Activated CD8-positive, alpha-beta T cell treated with anti-CD3 and anti-CD28 coated beads, Interleukin-2, amount 10 ng/mL, durations not matched to agents 7 days and 5 days (primary cell): ENCODE data around the gene SUGCT. TPM values are rescaled to one million over a fixed set of nuclear protein-coding genes. Genes with fewer than 3 reads are reported as not detected.
"Not testable (repeated sequence)": the region's sequence is repeated elsewhere in the genome, so short reads cannot be mapped to it uniquely, and the experiment has no call there.

Experiments used
- ATAC-seq: fragments of 150-1000 bp; cut with Tn5 transposase; one replicate; pipeline ENCODE4 v1.10.0; 2021; ENCODE audit warnings: moderate library complexity
- CTCF ChIA-PET: fragments of 350-600 bp; sonication (Branson Sonifier 250); formaldehyde crosslinking; loops from one replicate; lab custom pipeline; 2021; ENCODE audit warnings: antibody characterized with exemption; lab: Charles Lee
- POLR2A ChIA-PET: fragments of 350-600 bp; sonication (Branson Sonifier 250); formaldehyde crosslinking; loops from one replicate; lab custom pipeline; 2021; ENCODE audit warnings: antibody characterized with exemption; lab: Charles Lee
- DNase-seq: peaks from one replicate; pipeline ENCODE4 v3.0.0-alpha.2; 2020
- H3K27ac Mint-ChIP-seq: one replicate; pipeline ENCODE4 v1.8.0; 2021; ENCODE audit warnings: mild to moderate bottlenecking, mixed read lengths
- H3K27me3 Mint-ChIP-seq: one replicate; pipeline ENCODE4 v1.8.0; 2021; ENCODE audit warnings: low read depth, mixed read lengths
- H3K36me3 Mint-ChIP-seq: one replicate; pipeline ENCODE4 v1.8.0; 2021; ENCODE audit warnings: low read depth, mixed read lengths
- H3K4me1 Mint-ChIP-seq: one replicate; pipeline ENCODE4 v1.8.0; 2021; ENCODE audit warnings: low read depth, mixed read lengths
- H3K4me3 Mint-ChIP-seq: one replicate; pipeline ENCODE4 v1.8.0; 2021; ENCODE audit warnings: mild to moderate bottlenecking, mixed read lengths
- H3K9me3 Mint-ChIP-seq: one replicate; pipeline ENCODE4 v1.8.0; 2022; ENCODE audit warnings: mixed read lengths; ENCODE audit not compliant: insufficient read depth
- total RNA-seq, 2 experiments: library from RNA; stranded (reverse); gene quantifications; one replicate each; pipeline ENCODE4 v1.2.3, GENCODE V29; 2021

SUGCT gene
- total RNA-seq, 2 experiments from 2014 or later: 0.44 TPM; not detected in 1

DNA sequence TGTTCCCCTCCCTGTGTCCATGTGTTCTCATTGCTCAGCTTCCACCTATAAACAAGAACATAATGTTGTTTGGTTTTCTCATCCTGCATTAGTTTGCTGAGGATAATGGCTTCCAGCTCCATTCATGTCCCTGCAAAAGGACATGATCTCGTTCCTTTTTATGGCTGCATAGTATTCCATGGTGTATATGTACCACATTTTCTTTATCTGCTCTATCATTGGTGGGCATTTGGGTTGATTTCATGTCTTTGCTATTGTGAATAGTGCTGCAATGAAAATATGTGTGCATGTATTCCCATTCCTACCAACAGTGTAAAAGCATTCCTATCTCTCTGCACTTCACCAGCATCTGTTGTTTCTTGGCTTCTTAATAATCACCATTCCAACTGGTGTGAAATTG is 516.1 kb downstream of the SUGCT start:
- peaks cover 10% of the 10 kb centered on the region for H3K4me1 Mint-ChIP-seq
- H3K27me3 Mint-ChIP-seq, H3K9me3 Mint-ChIP-seq, H3K36me3 Mint-ChIP-seq, H3K4me3 Mint-ChIP-seq, CTCF ChIA-PET, ATAC-seq, POLR2A ChIA-PET, DNase-seq, H3K27ac Mint-ChIP-seq: not testable (repeated sequence)

GRCh38 chr7:40654171-40654570 is 519.4 kb downstream of the SUGCT start:
- H3K27me3 Mint-ChIP-seq: no peaks in the 10 kb centered on the region
- POLR2A ChIA-PET: interaction anchor here (0.7 kb wide), 1 partner anchor 14 kb away, joined by 4 read pairs; no protein-coding TSS in a partner anchor
- H3K36me3 Mint-ChIP-seq: no peaks in the 10 kb centered on the region
- DNase-seq (no peak), ATAC-seq (no peak)
- peaks cover 8% of the 10 kb centered on the region for H3K4me1 Mint-ChIP-seq
- no peak overlapping the region for H3K27ac Mint-ChIP-seq
- CTCF ChIA-PET: no interaction called here
- H3K4me3 Mint-ChIP-seq: no peak overlapping the region
- H3K9me3 Mint-ChIP-seq: peaks cover 6% of the 10 kb centered on the region

DNA sequence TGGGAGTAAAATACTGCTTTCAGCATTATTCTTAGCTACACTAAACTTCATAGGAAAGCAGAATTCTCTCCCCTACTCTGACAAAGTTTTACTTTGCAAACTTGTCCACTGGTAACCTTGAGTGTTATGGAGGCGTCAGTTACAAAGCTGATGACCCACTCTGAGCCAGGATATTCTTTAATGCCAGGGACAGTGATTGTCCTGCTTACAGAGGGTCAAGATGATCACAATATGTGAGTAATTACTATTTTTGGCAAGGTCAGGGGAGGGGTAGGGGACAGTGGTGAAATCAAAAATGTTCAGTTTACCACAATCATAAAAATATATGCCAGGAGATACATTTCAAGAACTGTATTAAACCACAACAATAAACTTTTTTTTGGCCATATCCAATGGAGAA is 520.6 kb downstream of the SUGCT start:
- ChIA-PET POLR2A (no interaction called here), CTCF (interaction anchor here (0.8 kb wide), 1 partner anchor 27 kb away, joined by 5 read pairs; no protein-coding TSS in a partner anchor)
- H3K4me1 Mint-ChIP-seq: peaks cover 8% of the 10 kb centered on the region
- peaks cover 6% of the 10 kb centered on the region for H3K9me3 Mint-ChIP-seq
- H3K36me3 Mint-ChIP-seq: no peaks in the 10 kb centered on the region
- DNase-seq (no peak), ATAC-seq (no peak)
- H3K27me3 Mint-ChIP-seq: no peaks in the 10 kb centered on the region
- no peak overlapping the region for H3K4me3 Mint-ChIP-seq
- no peak overlapping the region for H3K27ac Mint-ChIP-seq

DNA sequence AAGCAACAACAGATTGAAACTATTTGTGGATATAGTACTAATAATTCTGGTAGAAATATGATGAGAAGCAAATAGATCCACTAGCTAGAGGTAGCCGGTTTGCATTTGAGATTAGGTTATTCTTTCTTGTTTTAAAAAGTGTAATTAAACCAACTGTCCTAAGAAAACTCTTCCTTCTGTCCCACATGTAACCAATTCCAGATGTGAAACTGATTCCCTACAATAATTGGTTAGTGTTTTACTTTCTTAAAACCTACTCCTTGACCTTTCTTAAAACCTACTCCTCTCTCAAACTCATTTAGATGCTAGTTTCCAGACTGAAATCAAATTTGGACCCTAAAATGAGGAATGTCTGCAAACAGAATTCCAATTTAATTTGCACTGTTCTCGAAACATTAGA is 521.5 kb downstream of the SUGCT start:
- Mint-ChIP-seq H3K4me1 (peaks cover 8% of the 10 kb centered on the region), H3K4me3 (no peak overlapping the region), H3K9me3 (peaks cover 6% of the 10 kb centered on the region), H3K27me3 (no peaks in the 10 kb centered on the region), H3K36me3 (no peaks in the 10 kb centered on the region), H3K27ac (no peak overlapping the region)
- no peak for DNase-seq
- ChIA-PET CTCF (interaction anchor here (0.8 kb wide), 1 partner anchor 26 kb away, joined by 5 read pairs; no protein-coding TSS in a partner anchor), POLR2A (no interaction called here)
- no peak for ATAC-seq

- CTCF ChIA-PET: no interaction called here
- Mint-ChIP-seq H3K27ac (no peak overlapping the region), H3K27me3 (no peaks in the 10 kb centered on the region), H3K4me1 (no peaks in the 10 kb centered on the region), H3K4me3 (no peak overlapping the region), H3K9me3 (no peaks in the 10 kb centered on the region), H3K36me3 (no peaks in the 10 kb centered on the region)
- POLR2A ChIA-PET: no interaction called here
- no peak for ATAC-seq
- DNase-seq: no peak
Measured at GRCh38 chr7:40658729-40659128, 523.9 kb downstream of the SUGCT start.

- ATAC-seq (no peak), DNase-seq (no peak)
- Mint-ChIP-seq H3K4me1 (no peaks in the 10 kb centered on the region), H3K27me3 (no peaks in the 10 kb centered on the region), H3K27ac (no peak overlapping the region), H3K4me3 (no peak overlapping the region), H3K36me3 (no peaks in the 10 kb centered on the region), H3K9me3 (no peaks in the 10 kb centered on the region)
- ChIA-PET CTCF (no interaction called here), POLR2A (no interaction called here)
Measured at GRCh38 chr7:40659231-40659630, 524.4 kb downstream of the SUGCT start.

- Mint-ChIP-seq H3K9me3 (peaks cover 4% of the 10 kb centered on the region), H3K4me1 (peaks cover 9% of the 10 kb centered on the region), H3K36me3 (no peaks in the 10 kb centered on the region), H3K4me3 (no peak overlapping the region), H3K27ac (no peak overlapping the region), H3K27me3 (peaks cover 2% of the 10 kb centered on the region)
- CTCF ChIA-PET: no interaction called here
- ATAC-seq: no peak
- DNase-seq: no peak
- POLR2A ChIA-PET: no interaction called here
Measured at GRCh38 chr7:40673285-40673684, 538.5 kb downstream of the SUGCT start.

DNA sequence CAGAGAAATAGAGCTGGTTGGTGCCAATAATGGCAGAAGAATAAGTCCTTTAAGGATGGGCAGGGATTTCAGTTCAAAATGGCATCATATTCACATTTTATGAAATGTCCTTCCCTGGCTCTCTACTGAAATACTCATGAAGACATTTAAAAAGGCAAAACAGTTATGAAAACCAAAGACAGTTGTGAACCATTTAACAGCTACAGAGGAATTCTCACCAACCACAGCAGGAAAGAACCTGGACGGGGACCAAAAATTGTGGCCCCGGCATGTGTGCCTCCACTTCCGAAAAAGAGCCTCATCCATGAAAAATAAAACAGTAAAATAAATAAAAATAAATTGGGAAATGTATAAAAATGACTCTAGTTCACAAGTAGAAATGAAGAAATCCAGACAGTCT is 539.5 kb downstream of the SUGCT start:
- CTCF ChIA-PET: no interaction called here

GRCh38 chr7:40675741-40676140 is 540.9 kb downstream of the SUGCT start:
- H3K27ac Mint-ChIP-seq: no peak overlapping the region
- H3K4me1 Mint-ChIP-seq: peaks cover 9% of the 10 kb centered on the region
- H3K36me3 Mint-ChIP-seq: no peaks in the 10 kb centered on the region
- ChIA-PET CTCF (no interaction called here), POLR2A (no interaction called here)
- H3K9me3 Mint-ChIP-seq: no peaks in the 10 kb centered on the region
- no peak overlapping the region for H3K4me3 Mint-ChIP-seq
- ATAC-seq (no peak), DNase-seq (no peak)
- peaks cover 2% of the 10 kb centered on the region for H3K27me3 Mint-ChIP-seq

More for the DNA sequence above, 539.5 kb downstream of the SUGCT start:
- H3K4me3 Mint-ChIP-seq: no peak overlapping the region
- no peak overlapping the region for H3K27ac Mint-ChIP-seq
- H3K4me1 Mint-ChIP-seq: peaks cover 9% of the 10 kb centered on the region
- no peak for DNase-seq
- no peak for ATAC-seq
- H3K36me3 Mint-ChIP-seq: no peaks in the 10 kb centered on the region
- POLR2A ChIA-PET: no interaction called here
- peaks cover 2% of the 10 kb centered on the region for H3K27me3 Mint-ChIP-seq
- peaks cover 3% of the 10 kb centered on the region for H3K9me3 Mint-ChIP-seq

- ChIA-PET POLR2A (no interaction called here), CTCF (interaction anchor here (0.9 kb wide), 1 partner anchor 24 kb away, joined by 3 read pairs; no protein-coding TSS in a partner anchor)
- Mint-ChIP-seq H3K27ac (no peak overlapping the region), H3K4me1 (peaks cover 9% of the 10 kb centered on the region), H3K27me3 (peaks cover 2% of the 10 kb centered on the region), H3K36me3 (no peaks in the 10 kb centered on the region), H3K4me3 (no peak overlapping the region), H3K9me3 (no peaks in the 10 kb centered on the region)
- ATAC-seq: no peak
- DNase-seq: no peak
Measured at GRCh38 chr7:40676221-40676620, 541.4 kb downstream of the SUGCT start.

- no peak for ATAC-seq
- no peak overlapping the region for H3K27ac Mint-ChIP-seq
- CTCF ChIA-PET: interaction anchor here (1.8 kb wide), 1 partner anchor 13 kb away, joined by 3 read pairs; no protein-coding TSS in a partner anchor
Measured at GRCh38 chr7:40680657-40681056, 545.9 kb downstream of the SUGCT start.

DNA sequence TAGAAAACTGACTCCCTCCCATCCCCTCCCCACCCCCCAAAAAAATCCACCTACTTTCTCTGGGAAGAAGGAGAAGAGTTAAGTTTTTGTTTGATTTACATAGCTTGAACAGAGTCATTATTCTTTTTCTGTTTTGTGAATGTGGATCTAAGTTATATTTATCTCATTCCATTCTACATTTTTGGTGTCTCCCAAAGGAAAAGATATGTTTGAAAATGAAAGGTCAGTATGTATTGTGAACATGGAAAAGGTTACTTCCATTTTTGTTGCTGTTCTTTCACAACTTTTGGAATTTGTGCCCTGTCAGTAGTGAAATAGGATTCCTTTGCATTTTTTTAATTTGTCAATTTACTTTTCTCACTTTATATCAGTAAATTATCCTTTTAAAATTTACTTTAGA is 547.9 kb downstream of the SUGCT start:
- Mint-ChIP-seq H3K4me3 (no peak overlapping the region), H3K9me3 (no peaks in the 10 kb centered on the region), H3K4me1 (no peaks in the 10 kb centered on the region), H3K36me3 (no peaks in the 10 kb centered on the region), H3K27ac (no peak overlapping the region), H3K27me3 (no peaks in the 10 kb centered on the region)
- CTCF ChIA-PET: interaction anchor here (1.1 kb wide), 1 partner anchor 27 kb away, joined by 5 read pairs; no protein-coding TSS in a partner anchor
- DNase-seq (no peak), ATAC-seq (no peak)
- POLR2A ChIA-PET: no interaction called here

More at GRCh38 chr7:40680657-40681056, 545.9 kb downstream of the SUGCT start:
- H3K36me3 Mint-ChIP-seq: no peaks in the 10 kb centered on the region
- H3K27me3 Mint-ChIP-seq: peaks cover under 1% of the 10 kb centered on the region
- DNase-seq: no peak
- POLR2A ChIA-PET: interaction anchor here (1.1 kb wide), 1 partner anchor 21 kb away, joined by 3 read pairs; no protein-coding TSS in a partner anchor
- no peak overlapping the region for H3K4me3 Mint-ChIP-seq
- no peaks in the 10 kb centered on the region for H3K4me1 Mint-ChIP-seq
- H3K9me3 Mint-ChIP-seq: no peaks in the 10 kb centered on the region
